ENCODE results near the gene CENPU. TPM values are rescaled to one million over a fixed set of nuclear protein-coding genes. Genes with fewer than 3 reads are reported as not detected.

CENPU gene
- total and polyA plus RNA-seq, 10 of the 15 experiments (the other 5 are each of a cell fraction or from before 2014, with no cell fraction given) = 26.6 to 90.8 (median 53.8) TPM

DNA sequence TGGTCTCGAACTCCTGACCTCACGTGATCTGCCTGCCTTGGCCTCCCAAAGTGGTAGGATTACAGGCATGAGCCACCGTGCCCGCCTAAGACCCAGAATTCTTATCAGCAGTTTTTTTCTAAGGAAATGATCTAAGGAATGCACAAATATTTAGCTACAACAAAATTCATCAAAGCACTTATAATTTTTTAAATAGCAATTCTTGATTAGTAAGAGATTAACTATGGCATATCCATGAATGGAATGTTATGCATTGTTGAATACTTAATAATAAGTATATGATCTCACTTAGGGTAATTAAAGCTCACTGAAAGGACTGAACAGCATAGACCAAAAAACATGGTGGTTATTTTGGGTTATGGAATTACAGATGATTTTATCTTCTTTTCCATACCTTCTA is 18.4 kb downstream of the CENPU start (continued):
- TF ChIP-seq, protein P1, sequence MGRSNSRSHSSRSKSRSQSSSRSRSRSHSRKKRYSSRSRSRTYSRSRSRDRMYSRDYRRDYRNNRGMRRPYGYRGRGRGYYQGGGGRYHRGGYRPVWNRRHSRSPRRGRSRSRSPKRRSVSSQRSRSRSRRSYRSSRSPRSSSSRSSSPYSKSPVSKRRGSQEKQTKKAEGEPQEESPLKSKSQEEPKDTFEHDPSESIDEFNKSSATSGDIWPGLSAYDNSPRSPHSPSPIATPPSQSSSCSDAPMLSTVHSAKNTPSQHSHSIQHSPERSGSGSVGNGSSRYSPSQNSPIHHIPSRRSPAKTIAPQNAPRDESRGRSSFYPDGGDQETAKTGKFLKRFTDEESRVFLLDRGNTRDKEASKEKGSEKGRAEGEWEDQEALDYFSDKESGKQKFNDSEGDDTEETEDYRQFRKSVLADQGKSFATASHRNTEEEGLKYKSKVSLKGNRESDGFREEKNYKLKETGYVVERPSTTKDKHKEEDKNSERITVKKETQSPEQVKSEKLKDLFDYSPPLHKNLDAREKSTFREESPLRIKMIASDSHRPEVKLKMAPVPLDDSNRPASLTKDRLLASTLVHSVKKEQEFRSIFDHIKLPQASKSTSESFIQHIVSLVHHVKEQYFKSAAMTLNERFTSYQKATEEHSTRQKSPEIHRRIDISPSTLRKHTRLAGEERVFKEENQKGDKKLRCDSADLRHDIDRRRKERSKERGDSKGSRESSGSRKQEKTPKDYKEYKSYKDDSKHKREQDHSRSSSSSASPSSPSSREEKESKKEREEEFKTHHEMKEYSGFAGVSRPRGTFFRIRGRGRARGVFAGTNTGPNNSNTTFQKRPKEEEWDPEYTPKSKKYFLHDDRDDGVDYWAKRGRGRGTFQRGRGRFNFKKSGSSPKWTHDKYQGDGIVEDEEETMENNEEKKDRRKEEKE (IDR thresholded peaks at IDR 0.05) = no peak
- no peak for TF ChIP-seq SRF (IDR thresholded peaks at IDR 0.05; ENCODE audit: low read depth in 2 of 2, low read length in 2 of 2)
- TF ChIP-seq, protein P2, sequence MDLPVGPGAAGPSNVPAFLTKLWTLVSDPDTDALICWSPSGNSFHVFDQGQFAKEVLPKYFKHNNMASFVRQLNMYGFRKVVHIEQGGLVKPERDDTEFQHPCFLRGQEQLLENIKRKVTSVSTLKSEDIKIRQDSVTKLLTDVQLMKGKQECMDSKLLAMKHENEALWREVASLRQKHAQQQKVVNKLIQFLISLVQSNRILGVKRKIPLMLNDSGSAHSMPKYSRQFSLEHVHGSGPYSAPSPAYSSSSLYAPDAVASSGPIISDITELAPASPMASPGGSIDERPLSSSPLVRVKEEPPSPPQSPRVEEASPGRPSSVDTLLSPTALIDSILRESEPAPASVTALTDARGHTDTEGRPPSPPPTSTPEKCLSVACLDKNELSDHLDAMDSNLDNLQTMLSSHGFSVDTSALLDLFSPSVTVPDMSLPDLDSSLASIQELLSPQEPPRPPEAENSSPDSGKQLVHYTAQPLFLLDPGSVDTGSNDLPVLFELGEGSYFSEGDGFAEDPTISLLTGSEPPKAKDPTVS (IDR thresholded peaks at IDR 0.05; ENCODE audit: low read depth, low read length) = no peak
- no peak for TF ChIP-seq ZNF207 (IDR thresholded peaks at IDR 0.05; ENCODE audit: borderline replicate concordance)

- TF ChIP-seq NBN (IDR thresholded peaks at IDR 0.05) (no peak), IKZF2 (IDR thresholded peaks at IDR 0.05) (no peak), NR2C1 (IDR thresholded peaks at IDR 0.05) (no peak), RUNX3 (IDR thresholded peaks at IDR 0.05; ENCODE audit: low read length) (no peak), BACH1 (IDR thresholded peaks at IDR 0.05; ENCODE audit: borderline replicate concordance) (no peak), DPF2 (IDR thresholded peaks at IDR 0.05) (no peak), TCF12 (IDR thresholded peaks at IDR 0.05; ENCODE audit: low read depth, low read length) (no peak), RFX5 (IDR thresholded peaks at IDR 0.05; ENCODE audit: low read depth, low read length) (no peak), PBX3 (IDR thresholded peaks at IDR 0.05; ENCODE audit: insufficient replicate concordance, low read depth, low read length) (no peak), RELA (IDR thresholded peaks at IDR 0.05; ENCODE audit: borderline replicate concordance, partially characterized antibody) (no peak), HDAC6 (IDR thresholded peaks at IDR 0.05; ENCODE audit: unreplicated experiment) (no peak), YBX1 (IDR thresholded peaks at IDR 0.05) (no peak), SP1 (IDR thresholded peaks at IDR 0.05; ENCODE audit: low read depth, low read length) (no peak), MTA2 (IDR thresholded peaks at IDR 0.05; ENCODE audit: low read depth) (no peak), MEF2A (IDR thresholded peaks at IDR 0.05; ENCODE audit: insufficient read depth, low read depth, low read length) (no peak)
- TF ChIP-seq, protein P3, sequence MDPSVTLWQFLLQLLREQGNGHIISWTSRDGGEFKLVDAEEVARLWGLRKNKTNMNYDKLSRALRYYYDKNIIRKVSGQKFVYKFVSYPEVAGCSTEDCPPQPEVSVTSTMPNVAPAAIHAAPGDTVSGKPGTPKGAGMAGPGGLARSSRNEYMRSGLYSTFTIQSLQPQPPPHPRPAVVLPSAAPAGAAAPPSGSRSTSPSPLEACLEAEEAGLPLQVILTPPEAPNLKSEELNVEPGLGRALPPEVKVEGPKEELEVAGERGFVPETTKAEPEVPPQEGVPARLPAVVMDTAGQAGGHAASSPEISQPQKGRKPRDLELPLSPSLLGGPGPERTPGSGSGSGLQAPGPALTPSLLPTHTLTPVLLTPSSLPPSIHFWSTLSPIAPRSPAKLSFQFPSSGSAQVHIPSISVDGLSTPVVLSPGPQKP (IDR thresholded peaks at IDR 0.05; ENCODE audit: low read depth, low read length) = no peak
- RAD21 ChIA-PET (ENCODE audit: unreplicated experiment) = no interaction called here
- Histone ChIP-seq H3K9ac (ENCODE audit: control insufficient read depth, insufficient read depth, low read length) (no peak overlapping the region), H3K27me3 (replicated peaks in 1 of 2; ENCODE audit: control insufficient read depth in 2 of 2, insufficient read depth in 2 of 2, low read length in 1 of 2) (no peaks in the 10 kb centered on the region), H3K4me3 (no peak overlapping the region), H3K9me3 (replicated peaks; ENCODE audit: control insufficient read depth, insufficient read depth, low read length) (no peaks in the 10 kb centered on the region; the same call in 1 of the 3 replicates), H3K4me1 (ENCODE audit: control insufficient read depth, insufficient read depth, low read length) (no peaks in the 10 kb centered on the region), H3K36me3 (ENCODE audit: control insufficient read depth in 2 of 2, insufficient read depth in 2 of 2, low read length in 1 of 2) (peaks cover 8 to 20% of the 10 kb centered on the region in 2 experiments), H2AFZ (ENCODE audit: control insufficient read depth, low read depth, low read length) (no peak overlapping the region), H3K79me2 (ENCODE audit: control insufficient read depth, insufficient read depth, low read length) (no peaks in the 10 kb centered on the region), H4K20me1 (ENCODE audit: control insufficient read depth, insufficient read depth) (no peaks in the 10 kb centered on the region), H3K27ac (ENCODE audit: control insufficient read depth, insufficient read depth) (no peak overlapping the region), H3K4me2 (ENCODE audit: control insufficient read depth, insufficient read depth) (no peak overlapping the region)
- intact Hi-C loops (cut with micrococcal nuclease; ENCODE audit: unreplicated experiment) (no loop called here), in situ Hi-C loops (cut with MboI) (no loop called here)
- SMC1A ChIA-PET (ENCODE audit: uncharacterized antibody, unreplicated experiment) = interaction anchor here (0.8 to 1.1 kb wide), 3 partner anchors 10 to 25 kb away, joined by 3 read pairs; partner anchors contain the start of gene CENPU
- ATAC-seq (no peak), FAIRE-seq (no peak), DNase-seq (ENCODE audit: low read depth, low spot score) (no peak)
- CTCF ChIA-PET = no interaction called here
- POLR2A ChIA-PET = no interaction called here
- WGBS (ENCODE audit: insufficient coverage, insufficient replicate concordance, low lambda C conversion rate, missing lambda C conversion rate) = 58% methylated on average over 2 of the region's 2 CpGs
- BruUV-seq (replicated peaks) = no TSS peak
These were observed 20.0 kb downstream of the CENPU start for GRCh38 chr4:184713887-184714286.
